Panc1 (cell line): ENCODE results near the gene RCSD1. TPM values are rescaled to one million over a fixed set of nuclear protein-coding genes. Genes with fewer than 3 reads are reported as not detected.

ENCODE experiments used
- ATAC-seq: fragments of 200-7000 bp; cut with Tn5 transposase; 2 replicates; pipeline ENCODE4 v1.9.1; 2020; ENCODE audit warnings: mild to moderate bottlenecking, moderate library complexity
- BruUV-seq: library from RNA; stranded (reverse); fragments of 400-500 nt; replicated peaks from 2 replicates; lab custom pipeline; 2021; lab: Mats Ljungman, UMichigan
- CTCF ChIA-PET: fragments of 300-600 bp; sonication (Branson Sonifier 250); formaldehyde crosslinking; loops from one replicate; lab custom pipeline; 2022; ENCODE audit warnings: antibody characterized with exemption; lab: Charles Lee
- POLR2A ChIA-PET: fragments of 300-600 bp; sonication (Branson Sonifier 250); formaldehyde crosslinking; loops from one replicate; lab custom pipeline; 2022; ENCODE audit warnings: antibody characterized with exemption; lab: Charles Lee
- DNase-seq: peaks from one replicate; pipeline ENCODE4 v3.0.0-alpha.2; 2010; ENCODE audit warnings: low read depth, low spot score
- H3K27ac ChIP-seq: 2 replicates; pipeline ENCODE4 v1.5.1; 2011; ENCODE audit warnings: mild to moderate bottlenecking, low read length, inconsistent platforms
- H3K27me3 ChIP-seq: fragments of 200-500 bp; sonication (Bioruptor generic); 2 replicates; pipeline ENCODE4 v1.6.0; 2014; ENCODE audit warnings: low read length, inconsistent platforms; ENCODE audit not compliant: control insufficient read depth, insufficient read depth
- H3K36me3 ChIP-seq: fragments of 200-500 bp; sonication (Bioruptor generic); 2 replicates; pipeline ENCODE4 v1.5.1; 2014; ENCODE audit warnings: inconsistent platforms, mild to moderate bottlenecking, low read length, moderate library complexity; ENCODE audit not compliant: control insufficient read depth, insufficient read depth
- H3K4me1 ChIP-seq: 2 replicates; pipeline ENCODE4 v1.5.1; 2011; ENCODE audit warnings: inconsistent platforms, mild to moderate bottlenecking, low read length, moderate library complexity; ENCODE audit not compliant: control insufficient read depth, insufficient read depth
- H3K4me3 ChIP-seq, 2 experiments: 2 replicates each; pipeline ENCODE4 v1.5.1; 2011 to 2012; ENCODE audit warnings: low read depth in 2 of 2, low read length in 2 of 2, mild to moderate bottlenecking in 2 of 2, inconsistent platforms in 1 of 2, moderate library complexity in 1 of 2
- H3K9me3 ChIP-seq: fragments of 200-500 bp; sonication (Bioruptor generic); 2 replicates; pipeline ENCODE4 v1.5.1; 2014; ENCODE audit warnings: low read depth, mild to moderate bottlenecking, inconsistent platforms, low read length, moderate library complexity; ENCODE audit not compliant: control insufficient read depth, insufficient read depth
- CTCF ChIP-seq: fragments of 450-650 bp; IDR thresholded peaks from 2 replicates; pipeline ENCODE4 v1.5.1; 2017; ENCODE audit warnings: mild to moderate bottlenecking
- POLR2AphosphoS5 ChIP-seq: IDR thresholded peaks from 2 replicates; pipeline ENCODE4 v1.6.1; 2012; ENCODE audit warnings: mild to moderate bottlenecking, low read depth, low read length, moderate library complexity
- REST ChIP-seq, 2 experiments: IDR thresholded peaks; 2 replicates each; pipeline ENCODE4 v1.6.1; 2011 to 2012; ENCODE audit warnings: low read depth in 2 of 2, control low read depth in 1 of 2, low read length in 1 of 2, mild to moderate bottlenecking in 1 of 2, moderate library complexity in 1 of 2; ENCODE audit not compliant: insufficient read depth in 1 of 2
- SIN3A ChIP-seq: IDR thresholded peaks from 2 replicates; pipeline ENCODE4 v1.6.1; 2012; ENCODE audit warnings: low read depth, mild to moderate bottlenecking, low read length, moderate library complexity, borderline replicate concordance; ENCODE audit not compliant: insufficient read depth
- TCF7L2 ChIP-seq: IDR thresholded peaks from 2 replicates; pipeline ENCODE4 v1.6.1; 2011; ENCODE audit warnings: mild to moderate bottlenecking, low read depth, low read length, inconsistent platforms
- in situ Hi-C: cut with HindIII; loops from 2 replicates; pipeline ENCODE4 v1.10.0; 2016; ENCODE audit warnings: low sequenced_read_pairs, low pct_unique_long_range_greater_than_20kb
- intact Hi-C: fragments of 100-400 bp; cut with micrococcal nuclease; formaldehyde crosslinking; loops from one replicate; pipeline ENCODE4 v1.10.0; 2022; ENCODE audit not compliant: unreplicated experiment
- total RNA-seq: library from RNA; stranded (reverse); gene quantifications from one replicate; pipeline ENCODE4 v1.2.1, GENCODE V29; 2021; ENCODE audit not compliant: unreplicated experiment

RCSD1 gene
- total RNA-seq, 1 experiment from 2014 or later: 1.4 TPM

GRCh38 chr1:167645625-167646414, 15.8 kb downstream of the RCSD1 start:
- ATAC-seq: no peak

GRCh38 chr1:167648252-167648849, 18.3 kb downstream of the RCSD1 start:
- POLR2A ChIA-PET: no interaction called here
- intact Hi-C loops: no loop called here
- Histone ChIP-seq H3K27me3 (no peaks in the 10 kb centered on the region), H3K9me3 (no peaks in the 10 kb centered on the region), H3K4me3 (no peak overlapping the region), H3K36me3 (no peaks in the 10 kb centered on the region), H3K27ac (no peak overlapping the region), H3K4me1 (no peaks in the 10 kb centered on the region)
- no peak for TF ChIP-seq CTCF
- TF ChIP-seq POLR2AphosphoS5: no peak
- TF ChIP-seq SIN3A: no peak
- no peak for TF ChIP-seq REST (IDR thresholded peaks at IDR 0.05; ENCODE audit: insufficient read depth in 1 of 2, low read depth in 2 of 2, low read length in 1 of 2)
- no peak for TF ChIP-seq TCF7L2
- BruUV-seq: no TSS peak
- DNase-seq (no peak), ATAC-seq (no peak)
- CTCF ChIA-PET: interaction anchor here (0.6 kb wide), 1 partner anchor 428 kb away, joined by 9 read pairs; no protein-coding TSS in a partner anchor
- in situ Hi-C loops: no loop called here

More at GRCh38 chr1:167645625-167646414, 15.8 kb downstream of the RCSD1 start:
- CTCF ChIA-PET: no interaction called here
- POLR2A ChIA-PET: no interaction called here
- H3K4me3 ChIP-seq: no peak overlapping the region
- DNase-seq: no peak
- H3K36me3 ChIP-seq: no peaks in the 10 kb centered on the region
- H3K9me3 ChIP-seq: no peaks in the 10 kb centered on the region
- intact Hi-C loops (no loop called here), in situ Hi-C loops (no loop called here)
- H3K27me3 ChIP-seq: no peaks in the 10 kb centered on the region
- BruUV-seq: no TSS peak
- H3K27ac ChIP-seq: no peak overlapping the region
- no peaks in the 10 kb centered on the region for H3K4me1 ChIP-seq
- TF ChIP-seq POLR2AphosphoS5 (no peak), SIN3A (no peak), CTCF (no peak)
